PC-9 (cell line): Measurements from ENCODE around the gene NAV3.

ENCODE experiments used
- CTCF ChIP-seq: fragments of 200-600 bp; sonication (generic); conservative IDR thresholded peaks from 2 replicates; pipeline ENCODE4 v1.6.1; 2017; ENCODE audit warnings: mixed run types, antibody characterized with exemption, mild to moderate bottlenecking, moderate library complexity
- EZH2 ChIP-seq: fragments of 200-600 bp; sonication (generic); IDR thresholded peaks from 2 replicates; pipeline ENCODE4 v1.8.0; 2017; ENCODE audit warnings: antibody characterized with exemption, low read depth

GRCh38 chr12:78186670-78187069 lies 356.0 kb downstream of the NAV3 start:
- TF ChIP-seq CTCF (no peak), EZH2 (no peak)
